Fibroblast of lung (primary cell): Measurements from ENCODE around the gene EML4. TPM values are rescaled to one million over a fixed set of nuclear protein-coding genes. Genes with fewer than 3 reads are reported as not detected.

ENCODE experiments used
- DNase-seq, 2 donors: peaks; one replicate each; pipeline versions ENCODE4 v3.0.0 to v3.0.0-alpha.2; 2010; ENCODE audit warnings: low read depth in 2 of 2
- H2AFZ ChIP-seq: 2 replicates; pipeline ENCODE4 v1.5.1; 2012; ENCODE audit warnings: low read length, control low read depth, inconsistent platforms
- H3K27ac ChIP-seq: 2 replicates; pipeline ENCODE4 v1.5.1; 2011; ENCODE audit warnings: low read length, control low read depth; ENCODE audit not compliant: insufficient read depth
- H3K27me3 ChIP-seq: 2 replicates; pipeline ENCODE4 v1.5.1; 2011; ENCODE audit warnings: mild to moderate bottlenecking, low read length; ENCODE audit not compliant: control insufficient read depth, insufficient read depth
- H3K36me3 ChIP-seq: 2 replicates; pipeline ENCODE4 v1.5.1; 2011; ENCODE audit warnings: low read length; ENCODE audit not compliant: control insufficient read depth, insufficient read depth
- H3K4me1 ChIP-seq: 2 replicates; pipeline ENCODE4 v1.5.1; 2011; ENCODE audit warnings: low read length; ENCODE audit not compliant: control insufficient read depth, insufficient read depth; ENCODE audit errors: extremely low read depth
- H3K4me2 ChIP-seq: 2 replicates; pipeline ENCODE4 v1.5.1; 2011; ENCODE audit warnings: low read length, control low read depth; ENCODE audit not compliant: insufficient read depth; ENCODE audit errors: extremely low read depth
- H3K4me3 ChIP-seq, 4 experiments: fragments of 200-600 bp in 1 of 4; sonication (generic) in 1 of 4; replicated peaks in 1 of 4; 2 replicates each; pipeline ENCODE4 v1.5.1; 2011 to 2016; ENCODE audit warnings: low read length in 4 of 4, low read depth in 3 of 4, mild to moderate bottlenecking in 3 of 4, control low read depth in 2 of 4, inconsistent platforms in 1 of 4, mixed read lengths in 1 of 4; ENCODE audit not compliant: insufficient read depth in 1 of 4; ENCODE audit errors: control extremely low read depth in 1 of 4
- H3K79me2 ChIP-seq: 2 replicates; pipeline ENCODE4 v1.5.1; 2012; ENCODE audit warnings: mild to moderate bottlenecking, low read length, inconsistent platforms; ENCODE audit not compliant: control insufficient read depth, insufficient read depth
- H3K9ac ChIP-seq: 2 replicates; pipeline ENCODE4 v1.5.1; 2011; ENCODE audit warnings: mild to moderate bottlenecking, low read length, control low read depth; ENCODE audit not compliant: insufficient read depth
- H3K9me3 ChIP-seq: 2 replicates; pipeline ENCODE4 v1.5.1; 2012; ENCODE audit warnings: low read depth, low read length; ENCODE audit not compliant: control insufficient read depth, insufficient read depth
- H4K20me1 ChIP-seq: 2 replicates; pipeline ENCODE4 v1.5.1; 2011; ENCODE audit warnings: low read length; ENCODE audit not compliant: control insufficient read depth, insufficient read depth; ENCODE audit errors: extremely low read depth
- EZH2 ChIP-seq: IDR thresholded peaks from 2 replicates; pipeline ENCODE4 v1.5.1; 2012; ENCODE audit warnings: low read length, control low read depth, mild to moderate bottlenecking; ENCODE audit errors: missing control alignments
- polyA plus RNA-seq, 2 donors: library from polyadenylated mRNA; depleted of rRNA in 1 of 2; stranded (reverse) in 1 of 2; unstranded in 1 of 2; fragments of >200 nt; gene quantifications; 2 replicates each; pipeline ENCODE4 v1.2.1, GENCODE V29; 2011 to 2012; ENCODE audit warnings: missing spikeins in 1 of 2
- total RNA-seq: library from RNA; depleted of rRNA; stranded (reverse); fragments of >200 nt; gene quantifications from 2 replicates; pipeline ENCODE4 v1.2.1, GENCODE V29; 2014
- TF ChIP-seq, protein P1 (sequence below), 2 donors: IDR thresholded peaks in 1 of 2; conservative IDR thresholded peaks in 1 of 2; 1 replicate in 1 of 2; 2 replicates in 1 of 2; pipeline ENCODE4 v1.5.1; 2011 to 2012; ENCODE audit warnings: low read length in 2 of 2, control low read depth in 1 of 2, inconsistent platforms in 1 of 2, low read depth in 1 of 2, mild to moderate bottlenecking in 1 of 2

Gene EML4
- total and polyA plus RNA-seq, 2 donors (not counting 1 experiment from before 2014, with no cell fraction given): 49.5 to 62.7 TPM

DNA sequence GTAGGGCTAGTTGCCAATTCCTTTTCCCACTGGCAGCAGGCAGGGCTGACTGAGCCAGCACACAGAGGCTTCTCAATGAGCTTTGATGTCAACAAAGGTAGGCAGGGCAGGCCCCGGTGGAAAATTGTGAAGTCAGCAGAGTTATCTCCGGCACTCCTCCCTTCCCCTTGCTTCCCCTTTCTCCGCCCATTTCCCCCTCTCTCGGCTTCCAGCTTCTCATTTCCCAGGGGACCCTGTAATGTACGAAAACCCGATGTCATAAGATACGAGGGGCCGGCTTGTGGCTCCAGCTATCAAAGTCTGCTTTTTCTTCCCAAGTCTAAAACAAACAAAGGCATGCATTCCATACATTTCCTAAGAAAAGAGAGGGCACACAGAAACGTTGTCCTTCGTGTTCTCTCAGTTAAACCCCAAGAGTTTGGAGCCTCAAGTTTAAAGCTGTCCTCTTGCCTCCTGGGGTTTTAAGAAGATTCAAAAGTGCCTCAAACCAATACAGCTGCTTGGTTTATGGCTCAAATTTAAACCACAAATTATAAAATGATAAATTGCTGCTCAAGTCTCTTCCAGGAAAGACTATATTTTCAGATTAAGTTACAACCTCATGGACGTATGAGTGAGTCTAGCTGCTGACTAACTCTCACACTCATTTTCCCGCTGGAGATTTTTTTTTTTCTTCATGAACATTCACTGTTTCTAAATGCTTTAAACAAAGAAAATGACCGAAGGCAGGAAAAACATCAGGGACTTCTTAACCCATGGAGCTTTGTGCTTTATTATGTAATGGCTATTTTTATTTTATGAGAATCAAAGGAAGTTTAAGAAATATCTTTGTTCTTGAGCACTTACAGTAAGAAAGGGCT is 27.2 kb upstream of the EML4 start:
- H3K27ac ChIP-seq: peak overlapping the region; percentile 78

DNA sequence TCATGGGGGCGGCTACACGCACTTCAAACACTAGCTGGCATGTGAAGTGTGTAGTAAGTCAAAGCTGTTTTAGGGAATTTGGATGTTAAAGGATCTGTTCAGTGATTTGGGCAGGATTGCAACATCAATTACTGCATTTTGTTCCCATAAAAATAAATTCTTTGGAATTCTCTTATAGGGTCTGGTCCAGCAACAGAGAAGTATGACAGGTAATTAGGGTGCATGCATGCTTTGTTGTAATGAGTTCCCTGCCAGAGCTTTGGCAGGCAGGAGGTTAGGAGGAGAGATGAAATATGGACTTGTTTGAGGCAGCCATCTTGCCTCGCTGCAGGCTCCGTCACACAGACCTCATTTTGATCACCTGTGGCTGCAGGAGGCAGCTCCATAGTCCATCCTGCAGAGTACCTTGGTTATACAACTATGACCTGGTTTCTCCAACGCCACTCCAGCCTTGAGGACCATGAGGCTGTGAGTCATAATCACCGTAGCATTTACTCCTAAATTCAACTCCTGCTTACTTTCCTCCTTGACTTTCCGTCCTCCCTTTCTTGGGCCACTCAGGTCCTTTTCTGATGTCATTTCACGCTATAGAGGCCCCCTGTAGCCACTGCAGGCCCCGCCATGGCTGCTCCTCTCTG is 26.5 kb upstream of the EML4 start:
- H3K9ac ChIP-seq: peak overlapping the region; percentile 36
- H3K4me3 ChIP-seq: peak overlapping the region; percentile 0 to 28 (median 18)
- peaks cover 21% of the 10 kb centered on the region for H3K4me1 ChIP-seq
- peak; percentile 47 to 64 for DNase-seq
- H2AFZ ChIP-seq: peak overlapping the region; percentile 49
- no peaks in the 10 kb centered on the region for H3K36me3 ChIP-seq
- H3K27me3 ChIP-seq: no peaks in the 10 kb centered on the region
- peak overlapping the region; percentile 78 for H3K27ac ChIP-seq
- H4K20me1 ChIP-seq: no peaks in the 10 kb centered on the region
- H3K9me3 ChIP-seq: no peaks in the 10 kb centered on the region
- H3K4me2 ChIP-seq: peak overlapping the region; percentile 88
- TF ChIP-seq, protein P1, sequence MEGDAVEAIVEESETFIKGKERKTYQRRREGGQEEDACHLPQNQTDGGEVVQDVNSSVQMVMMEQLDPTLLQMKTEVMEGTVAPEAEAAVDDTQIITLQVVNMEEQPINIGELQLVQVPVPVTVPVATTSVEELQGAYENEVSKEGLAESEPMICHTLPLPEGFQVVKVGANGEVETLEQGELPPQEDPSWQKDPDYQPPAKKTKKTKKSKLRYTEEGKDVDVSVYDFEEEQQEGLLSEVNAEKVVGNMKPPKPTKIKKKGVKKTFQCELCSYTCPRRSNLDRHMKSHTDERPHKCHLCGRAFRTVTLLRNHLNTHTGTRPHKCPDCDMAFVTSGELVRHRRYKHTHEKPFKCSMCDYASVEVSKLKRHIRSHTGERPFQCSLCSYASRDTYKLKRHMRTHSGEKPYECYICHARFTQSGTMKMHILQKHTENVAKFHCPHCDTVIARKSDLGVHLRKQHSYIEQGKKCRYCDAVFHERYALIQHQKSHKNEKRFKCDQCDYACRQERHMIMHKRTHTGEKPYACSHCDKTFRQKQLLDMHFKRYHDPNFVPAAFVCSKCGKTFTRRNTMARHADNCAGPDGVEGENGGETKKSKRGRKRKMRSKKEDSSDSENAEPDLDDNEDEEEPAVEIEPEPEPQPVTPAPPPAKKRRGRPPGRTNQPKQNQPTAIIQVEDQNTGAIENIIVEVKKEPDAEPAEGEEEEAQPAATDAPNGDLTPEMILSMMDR (conservative IDR thresholded peaks at IDR 0.05 in 1 of 2, IDR thresholded peaks at IDR 0.05 in 1 of 2; ENCODE audit: low read depth in 1 of 2, low read length in 2 of 2): no peak
- no peak for TF ChIP-seq EZH2
- H3K79me2 ChIP-seq: no peaks in the 10 kb centered on the region

More for the DNA sequence above, 27.2 kb upstream of the EML4 start:
- Histone ChIP-seq H3K9ac (peak overlapping the region; percentile 47), H3K4me2 (peak overlapping the region; percentile 88), H3K79me2 (no peaks in the 10 kb centered on the region), H3K36me3 (no peaks in the 10 kb centered on the region), H3K27me3 (no peaks in the 10 kb centered on the region), H3K4me3 (peak overlapping the region; percentile 24 to 43 (median 28)), H2AFZ (no peak overlapping the region), H3K9me3 (no peaks in the 10 kb centered on the region), H3K4me1 (peaks cover 22% of the 10 kb centered on the region), H4K20me1 (no peaks in the 10 kb centered on the region)
- peak; percentile 93 to 95 for DNase-seq
- TF ChIP-seq EZH2: no peak

DNA sequence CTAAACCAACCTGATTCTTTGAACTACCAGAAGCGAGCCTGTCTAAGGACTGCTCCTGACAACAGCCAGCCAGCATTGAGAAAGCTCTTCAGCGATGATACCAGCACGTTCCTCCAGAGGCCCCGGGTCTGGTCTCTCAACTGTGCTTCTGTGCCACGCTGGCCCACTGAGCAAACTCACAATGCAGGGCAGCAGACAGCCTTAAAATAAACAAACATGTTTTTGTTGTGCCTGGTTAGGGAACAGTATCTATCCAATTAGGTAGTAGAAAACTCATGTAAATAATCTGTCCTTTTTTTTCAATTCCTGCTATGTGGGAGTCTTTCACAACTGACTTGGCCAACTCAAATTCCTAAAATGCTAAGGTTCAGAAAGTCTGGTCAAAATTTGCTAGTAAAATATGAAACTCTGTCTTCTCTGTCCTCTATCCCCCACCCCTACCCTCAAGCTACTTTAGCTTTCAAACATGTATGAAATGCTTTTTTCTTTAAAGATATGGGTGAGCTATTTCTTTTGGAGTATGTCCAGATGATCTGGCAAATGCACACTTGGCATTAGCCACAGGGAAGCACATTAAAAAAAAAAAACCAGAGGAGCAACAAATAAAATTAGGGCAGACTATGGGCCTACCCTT is 21.4 kb upstream of the EML4 start:
- Histone ChIP-seq H3K27ac (no peak overlapping the region), H3K79me2 (no peaks in the 10 kb centered on the region), H3K4me2 (no peak overlapping the region), H3K4me3 (no peak overlapping the region), H3K4me1 (peaks cover 3% of the 10 kb centered on the region), H4K20me1 (no peaks in the 10 kb centered on the region), H3K9ac (no peak overlapping the region), H3K27me3 (no peaks in the 10 kb centered on the region), H3K9me3 (no peaks in the 10 kb centered on the region), H3K36me3 (no peaks in the 10 kb centered on the region), H2AFZ (peak overlapping the region; percentile 44)
- DNase-seq: peak; percentile 65 to 68
- TF ChIP-seq, protein P1 (conservative IDR thresholded peaks at IDR 0.05 in 1 of 2, IDR thresholded peaks at IDR 0.05 in 1 of 2; ENCODE audit: low read depth in 1 of 2, low read length in 2 of 2): no peak
- no peak for TF ChIP-seq EZH2
